ENCODE data around the gene DOCK1. TPM values are rescaled to one million over a fixed set of nuclear protein-coding genes. Genes with fewer than 3 reads are reported as not detected.
"Not testable (repeated sequence)": the region's sequence is repeated elsewhere in the genome, so short reads cannot be mapped to it uniquely, and the experiment has no call there.

The DOCK1 gene
- total and polyA plus RNA-seq, 3 donors from 2014 or later, result 19.0 to 46.2 (median 32.0) TPM

DNA sequence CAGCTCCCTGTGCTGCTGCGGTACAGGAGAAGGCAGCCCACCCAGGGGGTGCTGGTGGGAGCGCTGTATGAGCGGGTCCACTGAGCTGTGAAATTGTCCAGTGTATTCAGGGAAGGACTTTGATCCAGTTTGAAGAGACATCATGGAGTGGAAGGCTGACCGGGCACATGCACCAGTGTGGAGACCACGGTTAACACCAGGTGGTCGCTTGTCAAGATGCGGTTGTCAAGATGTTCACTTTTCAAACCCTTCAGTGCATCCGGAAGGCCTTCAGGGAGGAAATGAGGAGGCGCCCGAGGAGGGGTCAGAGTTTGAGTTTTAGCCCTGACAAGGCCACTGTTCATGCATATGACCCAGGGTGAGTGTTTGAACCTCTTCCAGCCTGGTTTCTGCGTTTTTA lies 6.1 kb downstream of the DOCK1 start:
- intact Hi-C loops (cut with DNase I; ENCODE audit: low total_unique reads), result no loop called here
- H3K4me1 ChIP-seq, result no peaks in the 10 kb centered on the region
- H3K27me3 ChIP-seq, result no peaks in the 10 kb centered on the region
- 93 to 97% methylated on average over 11 of the region's 11 CpGs for WGBS, 2 donors
- H3K36me3 ChIP-seq (ENCODE audit: low read depth, missing control alignments), result no peaks in the 10 kb centered on the region
- DNase-seq, result no peak
- TF ChIP-seq, protein P1, sequence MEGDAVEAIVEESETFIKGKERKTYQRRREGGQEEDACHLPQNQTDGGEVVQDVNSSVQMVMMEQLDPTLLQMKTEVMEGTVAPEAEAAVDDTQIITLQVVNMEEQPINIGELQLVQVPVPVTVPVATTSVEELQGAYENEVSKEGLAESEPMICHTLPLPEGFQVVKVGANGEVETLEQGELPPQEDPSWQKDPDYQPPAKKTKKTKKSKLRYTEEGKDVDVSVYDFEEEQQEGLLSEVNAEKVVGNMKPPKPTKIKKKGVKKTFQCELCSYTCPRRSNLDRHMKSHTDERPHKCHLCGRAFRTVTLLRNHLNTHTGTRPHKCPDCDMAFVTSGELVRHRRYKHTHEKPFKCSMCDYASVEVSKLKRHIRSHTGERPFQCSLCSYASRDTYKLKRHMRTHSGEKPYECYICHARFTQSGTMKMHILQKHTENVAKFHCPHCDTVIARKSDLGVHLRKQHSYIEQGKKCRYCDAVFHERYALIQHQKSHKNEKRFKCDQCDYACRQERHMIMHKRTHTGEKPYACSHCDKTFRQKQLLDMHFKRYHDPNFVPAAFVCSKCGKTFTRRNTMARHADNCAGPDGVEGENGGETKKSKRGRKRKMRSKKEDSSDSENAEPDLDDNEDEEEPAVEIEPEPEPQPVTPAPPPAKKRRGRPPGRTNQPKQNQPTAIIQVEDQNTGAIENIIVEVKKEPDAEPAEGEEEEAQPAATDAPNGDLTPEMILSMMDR (IDR thresholded peaks at IDR 0.05), result no peak
- no peak for TF ChIP-seq POLR2A (IDR thresholded peaks at IDR 0.05)
- H3K27ac ChIP-seq, result no peak overlapping the region
- no peaks in the 10 kb centered on the region for H3K9me3 ChIP-seq
- no peak overlapping the region for H3K4me3 ChIP-seq

DNA sequence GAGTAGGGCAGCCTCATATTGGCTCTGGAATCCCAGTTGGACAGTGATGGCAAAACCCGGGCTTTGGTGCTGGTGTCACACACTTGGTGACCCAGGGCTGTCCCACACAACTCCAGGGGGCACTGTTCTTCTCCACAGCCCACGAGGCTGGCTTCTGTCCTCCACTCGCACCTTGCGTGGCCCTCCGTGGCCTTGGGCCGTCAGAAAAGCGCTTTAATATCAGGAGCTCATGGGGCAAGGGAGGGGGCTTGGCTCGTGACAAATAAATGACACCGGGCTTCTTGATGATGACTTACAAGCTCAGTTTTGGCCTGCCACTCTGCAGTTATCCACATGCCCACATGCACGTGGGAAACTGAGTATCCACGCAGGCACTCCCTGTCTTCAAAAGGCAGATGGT lies 8.1 kb downstream of the DOCK1 start:
- TF ChIP-seq, protein P1 (IDR thresholded peaks at IDR 0.05), result no peak
- no peak for TF ChIP-seq POLR2A (IDR thresholded peaks at IDR 0.05)
- H3K36me3 ChIP-seq (ENCODE audit: low read depth, missing control alignments), result no peaks in the 10 kb centered on the region
- intact Hi-C loops (cut with DNase I; ENCODE audit: low total_unique reads), result no loop called here
- no peaks in the 10 kb centered on the region for H3K4me1 ChIP-seq
- no peak for DNase-seq
- no peak overlapping the region for H3K27ac ChIP-seq
- H3K4me3 ChIP-seq, result no peak overlapping the region
- H3K27me3 ChIP-seq, result no peaks in the 10 kb centered on the region
- 86 to 90% methylated on average over 11 of the region's 11 CpGs for WGBS, 2 donors
- no peaks in the 10 kb centered on the region for H3K9me3 ChIP-seq

DNA sequence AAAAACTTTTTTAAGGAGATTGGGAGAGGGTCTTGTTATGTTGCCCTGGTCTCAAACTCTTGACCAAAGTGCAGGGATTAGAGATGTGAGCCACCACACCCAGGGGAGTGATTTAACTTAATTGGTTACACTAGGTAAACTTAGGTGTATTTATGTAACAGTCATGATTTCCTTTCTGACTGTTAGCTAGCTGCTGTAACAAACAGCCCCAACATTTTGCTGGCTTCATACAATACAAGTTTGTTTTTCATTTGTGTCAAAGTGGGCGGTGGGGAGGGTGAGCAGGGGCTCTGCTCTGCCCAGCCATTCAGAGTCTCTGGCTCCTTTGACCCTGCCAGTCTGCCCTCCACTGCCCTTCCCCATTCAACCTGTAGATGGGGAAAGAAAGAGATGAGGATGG lies 9.3 kb downstream of the DOCK1 start:
- WGBS, 2 donors, result 88 to 100% methylated on average over 1 of the region's 1 CpG

DNA sequence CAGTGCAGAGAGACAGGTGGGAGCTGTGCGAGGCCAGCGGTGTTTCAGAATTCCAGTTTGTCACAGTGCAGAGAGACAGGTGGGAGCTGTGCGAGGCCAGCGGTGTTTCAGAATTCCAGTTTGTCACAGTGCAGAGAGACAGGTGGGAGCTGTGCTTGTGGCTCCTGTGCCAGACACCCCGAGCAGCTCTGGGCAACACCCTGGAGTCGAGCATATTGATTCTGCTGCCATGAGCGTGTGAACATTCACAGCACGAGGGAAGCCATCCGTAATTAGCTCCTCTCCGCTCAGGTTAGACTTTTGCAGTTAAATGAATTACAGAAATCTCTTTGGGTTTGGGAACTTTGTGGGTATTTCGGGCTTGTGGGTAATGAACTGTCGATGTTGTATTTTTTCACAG lies 11.7 kb downstream of the DOCK1 start:
- H3K27me3 ChIP-seq; H3K4me1 ChIP-seq; DNase-seq; H3K27ac ChIP-seq; H3K36me3 ChIP-seq (ENCODE audit: low read depth, missing control alignments); H3K9me3 ChIP-seq; H3K4me3 ChIP-seq; intact Hi-C loops (cut with DNase I; ENCODE audit: low total_unique reads): not testable (repeated sequence)
- WGBS, 2 donors, result 82 to 89% methylated on average over 10 to 12 of the region's 12 CpGs

More for the DNA sequence above, 9.3 kb downstream of the DOCK1 start:
- H3K27ac ChIP-seq, result no peak overlapping the region
- TF ChIP-seq POLR2A (IDR thresholded peaks at IDR 0.05), result no peak
- TF ChIP-seq, protein P1 (IDR thresholded peaks at IDR 0.05), result no peak
- no peaks in the 10 kb centered on the region for H3K9me3 ChIP-seq
- H3K27me3 ChIP-seq, result no peaks in the 10 kb centered on the region
- no peak overlapping the region for H3K4me3 ChIP-seq
- peaks cover 7% of the 10 kb centered on the region for H3K4me1 ChIP-seq
- intact Hi-C loops (cut with DNase I; ENCODE audit: low total_unique reads), result no loop called here
- H3K36me3 ChIP-seq (ENCODE audit: low read depth, missing control alignments), result no peaks in the 10 kb centered on the region
- no peak for DNase-seq

DNA sequence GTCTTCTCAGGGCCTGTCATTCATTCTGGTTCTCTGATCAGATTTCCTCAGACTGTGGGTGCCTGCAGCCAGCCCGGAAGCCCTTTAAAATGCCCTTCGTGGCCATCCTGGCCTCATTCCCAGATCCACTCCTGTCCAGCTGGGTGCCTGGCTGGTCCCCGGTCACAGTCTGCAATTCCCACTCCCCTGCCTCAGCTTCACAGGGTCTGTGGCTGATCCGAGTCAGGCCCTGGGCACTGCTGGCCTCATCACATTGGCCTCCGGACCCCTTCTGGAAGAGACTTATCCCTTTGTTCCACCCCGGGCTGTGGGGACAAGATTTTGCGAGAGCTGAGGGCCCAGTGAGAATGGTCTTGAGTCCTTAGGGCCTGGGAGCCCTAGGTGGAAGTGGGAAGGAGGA lies 12.1 kb downstream of the DOCK1 start:
- no peak overlapping the region for H3K27ac ChIP-seq

More for the DNA sequence above, 12.1 kb downstream of the DOCK1 start:
- no peak overlapping the region for H3K4me3 ChIP-seq
- peaks cover 9% of the 10 kb centered on the region for H3K4me1 ChIP-seq
- TF ChIP-seq POLR2A (IDR thresholded peaks at IDR 0.05), result no peak
- TF ChIP-seq, protein P1 (IDR thresholded peaks at IDR 0.05), result no peak
- intact Hi-C loops (cut with DNase I; ENCODE audit: low total_unique reads), result no loop called here
- H3K36me3 ChIP-seq (ENCODE audit: low read depth, missing control alignments), result no peaks in the 10 kb centered on the region
- no peaks in the 10 kb centered on the region for H3K27me3 ChIP-seq
- 67 to 74% methylated on average over 7 of the region's 7 CpGs for WGBS, 2 donors
- no peaks in the 10 kb centered on the region for H3K9me3 ChIP-seq
- DNase-seq, result no peak
